Measurements from ENCODE around the gene DGUOK. TPM values are rescaled to one million over a fixed set of nuclear protein-coding genes. Genes with fewer than 3 reads are reported as not detected.
A peak's percentile ranks its signal among the peaks of the same experiment; 100 is the strongest.

DGUOK gene
- total RNA-seq, 1 donor from 2014 or later = 38.8 TPM

- intact Hi-C loops (cut with DNase I) = no loop called here
- ATAC-seq (no peak), DNase-seq (ENCODE audit: low spot score) (no peak)
These were observed 42.7 kb downstream of the DGUOK start for GRCh38 chr2:73969356-73969755.

GRCh38 chr2:73970141-73970803 is 43.6 kb downstream of the DGUOK start:
- ATAC-seq = peak; percentile 36
- DNase-seq (ENCODE audit: low spot score) = no peak
- intact Hi-C loops (cut with DNase I) = no loop called here

GRCh38 chr2:73970850-73971471 is 44.3 kb downstream of the DGUOK start:
- peak; percentile 88 for ATAC-seq
- DNase-seq (ENCODE audit: low spot score) = peak; percentile 82
- intact Hi-C loops (cut with DNase I) = no loop called here

- ATAC-seq (no peak), DNase-seq (ENCODE audit: low spot score) (no peak)
- intact Hi-C loops (cut with DNase I) = no loop called here
These were observed 45.0 kb downstream of the DGUOK start for GRCh38 chr2:73971722-73972121.

- intact Hi-C loops (cut with DNase I) = no loop called here
- ATAC-seq (no peak), DNase-seq (ENCODE audit: low spot score) (no peak)
These were observed 46.2 kb downstream of the DGUOK start for GRCh38 chr2:73972846-73973245.

GRCh38 chr2:73975731-73976130 is 49.1 kb downstream of the DGUOK start:
- DNase-seq (ENCODE audit: low spot score) (no peak), ATAC-seq (no peak)
- intact Hi-C loops (cut with DNase I) = no loop called here

GRCh38 chr2:73976803-73977202 is 50.1 kb downstream of the DGUOK start:
- DNase-seq (ENCODE audit: low spot score) (no peak), ATAC-seq (no peak)
- intact Hi-C loops (cut with DNase I) = no loop called here

- ATAC-seq (no peak), DNase-seq (ENCODE audit: low spot score) (no peak)
- intact Hi-C loops (cut with DNase I) = no loop called here
These were observed 50.8 kb downstream of the DGUOK start for GRCh38 chr2:73977466-73977865.

- ATAC-seq (no peak), DNase-seq (ENCODE audit: low spot score) (no peak)
- intact Hi-C loops (cut with DNase I) = no loop called here
These were observed 52.3 kb downstream of the DGUOK start for GRCh38 chr2:73979021-73979420.

- intact Hi-C loops (cut with DNase I) = no loop called here
- no peak for ATAC-seq
- no peak for DNase-seq (ENCODE audit: low spot score)
These were observed 53.0 kb downstream of the DGUOK start for GRCh38 chr2:73979686-73980085.

- intact Hi-C loops (cut with DNase I) = no loop called here
- DNase-seq (ENCODE audit: low spot score) (no peak), ATAC-seq (no peak)
These were observed 53.9 kb downstream of the DGUOK start for GRCh38 chr2:73980566-73980965.

- ATAC-seq = peak; percentile 16
- intact Hi-C loops (cut with DNase I) = no loop called here
- no peak for DNase-seq (ENCODE audit: low spot score)
These were observed 54.7 kb downstream of the DGUOK start for GRCh38 chr2:73981081-73982001.

- intact Hi-C loops (cut with DNase I) = no loop called here
- no peak for ATAC-seq
- no peak for DNase-seq (ENCODE audit: low spot score)
These were observed 55.5 kb downstream of the DGUOK start for GRCh38 chr2:73982140-73982617.

GRCh38 chr2:73983322-73984202 is 56.9 kb downstream of the DGUOK start:
- DNase-seq (ENCODE audit: low spot score) (no peak), ATAC-seq (peak; percentile 20)

GRCh38 chr2:73984203-73984921 is 57.7 kb downstream of the DGUOK start, which contains the start of gene TET3:
TSS of gene TET3 (plus strand) at chr2:73984910. CDS start at chr2:73986404, 1,494 bp downstream.
- peak; percentile 71 for DNase-seq (ENCODE audit: low spot score)
- intact Hi-C loops (cut with DNase I) = no loop called here
- ATAC-seq = peak; percentile 40

More at GRCh38 chr2:73983322-73984202, 56.9 kb downstream of the DGUOK start:
- intact Hi-C loops (cut with DNase I) = no loop called here

- peak; percentile 75 for DNase-seq (ENCODE audit: low spot score)
- no peak for ATAC-seq
- intact Hi-C loops (cut with DNase I) = no loop called here
These were observed 58.2 kb downstream of the DGUOK start for GRCh38 chr2:73984922-73985307.

GRCh38 chr2:73985308-73986084 is 58.8 kb downstream of the DGUOK start:
- DNase-seq (ENCODE audit: low spot score) (peak; percentile 74), ATAC-seq (peak; percentile 29)
- intact Hi-C loops (cut with DNase I) = no loop called here

Measured in sciatic nerve (tissue), 2 donors.